Endodermal cell (in vitro differentiated cells): ENCODE measurements around the gene CACNA1D. TPM values are rescaled to one million over a fixed set of nuclear protein-coding genes. Genes with fewer than 3 reads are reported as not detected.

Source experiments
- DNase-seq: peaks from one replicate; pipeline ENCODE4 v3.0.0-alpha.2; 2017
- H3K27ac ChIP-seq: 2 replicates; pipeline ENCODE4 v1.5.1; 2013; ENCODE audit warnings: mild to moderate bottlenecking, low read depth, low read length, moderate library complexity
- H3K27me3 ChIP-seq: 2 replicates; pipeline ENCODE4 v1.6.1; 2013; ENCODE audit warnings: mild to moderate bottlenecking, low read length, moderate library complexity; ENCODE audit not compliant: insufficient read depth, control insufficient read depth, poor library complexity, severe bottlenecking
- H3K36me3 ChIP-seq: 2 replicates; pipeline ENCODE4 v1.7.0; 2013; ENCODE audit warnings: mild to moderate bottlenecking, low read length, moderate library complexity; ENCODE audit not compliant: control insufficient read depth, insufficient read depth
- H3K4me1 ChIP-seq: one replicate; pipeline ENCODE4 v1.7.0; 2013; ENCODE audit warnings: low read length; ENCODE audit not compliant: control insufficient read depth, insufficient read depth
- H3K4me3 ChIP-seq: 2 replicates; pipeline ENCODE4 v1.5.1; 2013; ENCODE audit warnings: mild to moderate bottlenecking, low read length, moderate library complexity
- H3K9ac ChIP-seq: 2 replicates; pipeline ENCODE4 v1.6.1; 2013; ENCODE audit warnings: mild to moderate bottlenecking, low read length, moderate library complexity; ENCODE audit not compliant: poor library complexity, severe bottlenecking; ENCODE audit errors: extremely low read depth
- H3K9me3 ChIP-seq: 2 replicates; pipeline ENCODE4 v1.6.1; 2013; ENCODE audit warnings: mild to moderate bottlenecking, low read length, moderate library complexity; ENCODE audit not compliant: control insufficient read depth
- H3K27ac Mint-ChIP-seq: 2 replicates; pipeline ENCODE4 v1.8.0; 2020; ENCODE audit warnings: mixed read lengths
- H3K27me3 Mint-ChIP-seq: 2 replicates; pipeline ENCODE4 v1.8.0; 2021; ENCODE audit warnings: mild to moderate bottlenecking, mixed read lengths; ENCODE audit not compliant: insufficient read depth
- H3K36me3 Mint-ChIP-seq: 2 replicates; pipeline ENCODE4 v1.8.0; 2020; ENCODE audit warnings: low read depth, mixed read lengths
- H3K4me1 Mint-ChIP-seq: 2 replicates; pipeline ENCODE4 v1.8.0; 2020; ENCODE audit warnings: mixed read lengths
- H3K4me3 Mint-ChIP-seq: 2 replicates; pipeline ENCODE4 v1.8.0; 2020; ENCODE audit warnings: mild to moderate bottlenecking, moderate library complexity, mixed read lengths
- H3K9me3 Mint-ChIP-seq: 2 replicates; pipeline ENCODE4 v1.8.0; 2020; ENCODE audit warnings: mild to moderate bottlenecking, mixed read lengths
- CTCF ChIP-seq: fragments of 200-600 bp; sonication (generic); conservative IDR thresholded peaks from 2 replicates; pipeline ENCODE4 v1.5.0; 2021; ENCODE audit warnings: antibody characterized with exemption, mild to moderate bottlenecking
- WGBS, 2 experiments: methylation state at CpG; one replicate each; pipeline versions ENCODE4 v1.1.5 to v1.1.7; 2013; ENCODE audit warnings: missing lambda C conversion rate in 2 of 2, mixed read lengths in 1 of 2; ENCODE audit not compliant: insufficient coverage in 1 of 2, insufficient read length in 1 of 2; 5-methylcytosine and 5-hydroxymethylcytosine counted together
- total RNA-seq, 2 donors: library from RNA; stranded (reverse); fragmentation: NEBNext Ultra II Directional in 1 of 2; extraction: Animal tissue kit (Norgen Biotek cat#: 25700) in 1 of 2; gene quantifications; 2 replicates in 1 of 2; 3 replicates in 1 of 2; pipeline ENCODE4 v1.2.1, GENCODE V29; 2021

Gene CACNA1D
- total RNA-seq, 2 donors from 2014 or later, result 2.2 to 3.8 TPM

- TF ChIP-seq CTCF, result no peak
- no peak overlapping the region for H3K27ac ChIP-seq
- H3K27me3 Mint-ChIP-seq, result no peaks in the 10 kb centered on the region
Measured at GRCh38 chr3:53829605-53830004, 335.2 kb downstream of the CACNA1D start.

GRCh38 chr3:53830944-53831343, 336.5 kb downstream of the CACNA1D start:
- H3K36me3 ChIP-seq, result no peaks in the 10 kb centered on the region
- DNase-seq, result no peak
- 89 to 93% methylated on average over 6 of the region's 6 CpGs for WGBS, 2 experiments
- H3K9ac ChIP-seq, result no peak overlapping the region
- Mint-ChIP-seq H3K27ac (no peak overlapping the region), H3K9me3 (no peaks in the 10 kb centered on the region), H3K36me3 (peaks cover 15% of the 10 kb centered on the region), H3K4me1 (no peaks in the 10 kb centered on the region), H3K27me3 (no peaks in the 10 kb centered on the region), H3K4me3 (no peak overlapping the region)
- TF ChIP-seq CTCF, result no peak
- H3K4me3 ChIP-seq, result no peak overlapping the region
- H3K27ac ChIP-seq, result no peak overlapping the region
- H3K4me1 ChIP-seq, result no peaks in the 10 kb centered on the region
- H3K27me3 ChIP-seq, result no peaks in the 10 kb centered on the region
- no peaks in the 10 kb centered on the region for H3K9me3 ChIP-seq

More at GRCh38 chr3:53829605-53830004, 335.2 kb downstream of the CACNA1D start:
- no peak overlapping the region for H3K9ac ChIP-seq
- Mint-ChIP-seq H3K27ac (no peak overlapping the region), H3K36me3 (peaks cover 20% of the 10 kb centered on the region), H3K4me3 (no peak overlapping the region), H3K4me1 (peaks cover 3% of the 10 kb centered on the region), H3K9me3 (no peaks in the 10 kb centered on the region)
- WGBS, 2 experiments, result 83 to 87% methylated on average over 1 to 2 of the region's 2 CpGs
- H3K4me3 ChIP-seq, result no peak overlapping the region
- no peak for DNase-seq
- H3K36me3 ChIP-seq, result no peaks in the 10 kb centered on the region
- no peaks in the 10 kb centered on the region for H3K9me3 ChIP-seq
- H3K4me1 ChIP-seq, result no peaks in the 10 kb centered on the region
- no peaks in the 10 kb centered on the region for H3K27me3 ChIP-seq

GRCh38 chr3:53833053-53833645, 338.7 kb downstream of the CACNA1D start:
- Histone ChIP-seq H3K27ac (no peak overlapping the region), H3K36me3 (no peaks in the 10 kb centered on the region), H3K4me1 (no peaks in the 10 kb centered on the region), H3K9me3 (no peaks in the 10 kb centered on the region), H3K27me3 (no peaks in the 10 kb centered on the region), H3K9ac (no peak overlapping the region), H3K4me3 (no peak overlapping the region)
- WGBS, 2 experiments, result 95 to 98% methylated on average over 6 to 9 of the region's 9 CpGs
- Mint-ChIP-seq H3K27ac (peak overlapping the region; percentile 16), H3K9me3 (no peaks in the 10 kb centered on the region), H3K27me3 (no peaks in the 10 kb centered on the region), H3K36me3 (peaks cover 18% of the 10 kb centered on the region), H3K4me1 (no peaks in the 10 kb centered on the region), H3K4me3 (no peak overlapping the region)
- DNase-seq, result peak; percentile 48
- TF ChIP-seq CTCF, result peak; percentile 40
